Thoracic aorta (tissue), 2 donors: ENCODE measurements around the gene FBXW7. TPM values are rescaled to one million over a fixed set of nuclear protein-coding genes. Genes with fewer than 3 reads are reported as not detected.

Source experiments
- ATAC-seq: fragments of 150-250 bp; one replicate; pipeline ENCODE4 v1.8.0; 2017; ENCODE audit warnings: low read depth; ENCODE audit not compliant: insufficient number of reproducible peaks, low FRiP score
- DNase-seq: peaks from one replicate; pipeline ENCODE4 v3.0.0-alpha.2; 2020; ENCODE audit warnings: low spot score
- H3K27ac ChIP-seq, 2 donors: fragments of 200-600 bp; sonication (generic); 1 replicate in 1 of 2; 2 replicates in 1 of 2; pipeline ENCODE4 v1.5.1; 2016; ENCODE audit warnings: mild to moderate bottlenecking in 2 of 2, moderate library complexity in 2 of 2
- H3K27me3 ChIP-seq: fragments of 200-600 bp; sonication (generic); replicated peaks from 2 replicates; pipeline ENCODE4 v1.6.0; 2016; ENCODE audit warnings: mild to moderate bottlenecking; ENCODE audit not compliant: insufficient read depth
- H3K36me3 ChIP-seq: fragments of 200-600 bp; sonication (generic); one replicate; pipeline ENCODE4 v1.5.1; 2016
- H3K4me1 ChIP-seq, 2 donors: fragments of 200-600 bp; sonication (generic); 1 replicate in 1 of 2; 2 replicates in 1 of 2; pipeline versions ENCODE4 v1.5.1 to v1.6.0; 2016; ENCODE audit warnings: low read depth in 2 of 2, mild to moderate bottlenecking in 1 of 2; ENCODE audit not compliant: control insufficient read depth in 1 of 2
- H3K4me3 ChIP-seq: fragments of 200-600 bp; sonication (generic); 2 replicates; pipeline ENCODE4 v1.5.1; 2016; ENCODE audit warnings: mild to moderate bottlenecking
- H3K9me3 ChIP-seq: fragments of 200-600 bp; sonication (generic); 2 replicates; pipeline ENCODE4 v1.5.1; 2016
- CTCF ChIP-seq: fragments of 200-600 bp; sonication (generic); IDR thresholded peaks from one replicate; pipeline ENCODE4 v1.5.1; 2019; ENCODE audit warnings: antibody characterized with exemption
- total RNA-seq, 2 donors: library from RNA; depleted of rRNA; stranded (reverse); fragments of >200 nt; gene quantifications; one replicate each; pipeline versions ENCODE4 v1.1.0 to v1.2.3, GENCODE V29; 2016

FBXW7 gene
- total RNA-seq, 2 donors from 2014 or later, result 31.5 to 92.6 TPM

GRCh38 chr4:152460488-152460887, 75.4 kb downstream of the FBXW7 start:
- no peak for ATAC-seq
- peaks cover 0 to 5% of the 10 kb centered on the region in 2 donors for H3K4me1 ChIP-seq
- TF ChIP-seq CTCF, result no peak
- no peaks in the 10 kb centered on the region for H3K9me3 ChIP-seq
- H3K36me3 ChIP-seq, result no peaks in the 10 kb centered on the region
- no peaks in the 10 kb centered on the region for H3K27me3 ChIP-seq
- no peak overlapping the region for H3K4me3 ChIP-seq
- H3K27ac ChIP-seq, result no peak overlapping the region
- no peak for DNase-seq

GRCh38 chr4:152459326-152459725, 76.6 kb downstream of the FBXW7 start:
- ATAC-seq, result no peak
- no peaks in the 10 kb centered on the region for H3K9me3 ChIP-seq
- no peaks in the 10 kb centered on the region for H3K36me3 ChIP-seq
- no peak for DNase-seq
- peaks cover 0 to 5% of the 10 kb centered on the region in 2 donors for H3K4me1 ChIP-seq
- H3K27me3 ChIP-seq, result no peaks in the 10 kb centered on the region
- H3K27ac ChIP-seq, result no peak overlapping the region
- TF ChIP-seq CTCF, result no peak
- H3K4me3 ChIP-seq, result no peak overlapping the region

GRCh38 chr4:152458801-152459302, 77.0 kb downstream of the FBXW7 start:
- Histone ChIP-seq H3K4me3 (no peak overlapping the region), H3K4me1 (peaks cover 0 to 5% of the 10 kb centered on the region in 2 donors), H3K36me3 (no peaks in the 10 kb centered on the region), H3K27me3 (no peaks in the 10 kb centered on the region), H3K27ac (no peak overlapping the region), H3K9me3 (no peaks in the 10 kb centered on the region)
- TF ChIP-seq CTCF, result no peak
- ATAC-seq (no peak), DNase-seq (no peak)

GRCh38 chr4:152456609-152457008, 79.3 kb downstream of the FBXW7 start:
- ATAC-seq, result no peak
- H3K27ac ChIP-seq, result no peak overlapping the region
- H3K27me3 ChIP-seq, result no peaks in the 10 kb centered on the region
- no peaks in the 10 kb centered on the region for H3K9me3 ChIP-seq
- H3K4me1 ChIP-seq, result no peaks in the 10 kb centered on the region
- no peak for DNase-seq
- no peak overlapping the region for H3K4me3 ChIP-seq
- no peak for TF ChIP-seq CTCF
- no peaks in the 10 kb centered on the region for H3K36me3 ChIP-seq

GRCh38 chr4:152455311-152455710, 80.6 kb downstream of the FBXW7 start:
- no peak overlapping the region for H3K4me3 ChIP-seq
- H3K9me3 ChIP-seq, result no peaks in the 10 kb centered on the region
- TF ChIP-seq CTCF, result no peak
- no peaks in the 10 kb centered on the region for H3K27me3 ChIP-seq
- H3K27ac ChIP-seq, result no peak overlapping the region
- no peaks in the 10 kb centered on the region for H3K4me1 ChIP-seq
- DNase-seq, result no peak
- no peaks in the 10 kb centered on the region for H3K36me3 ChIP-seq
- ATAC-seq, result no peak
